ENCODE measurements around the gene TCF7L2. TPM values are rescaled to one million over a fixed set of nuclear protein-coding genes. Genes with fewer than 3 reads are reported as not detected.

TCF7L2 gene
- total and polyA plus RNA-seq, 2 donors (not counting 1 experiment from before 2014, with no cell fraction given) = 3.4 to 5.0 TPM

DNA sequence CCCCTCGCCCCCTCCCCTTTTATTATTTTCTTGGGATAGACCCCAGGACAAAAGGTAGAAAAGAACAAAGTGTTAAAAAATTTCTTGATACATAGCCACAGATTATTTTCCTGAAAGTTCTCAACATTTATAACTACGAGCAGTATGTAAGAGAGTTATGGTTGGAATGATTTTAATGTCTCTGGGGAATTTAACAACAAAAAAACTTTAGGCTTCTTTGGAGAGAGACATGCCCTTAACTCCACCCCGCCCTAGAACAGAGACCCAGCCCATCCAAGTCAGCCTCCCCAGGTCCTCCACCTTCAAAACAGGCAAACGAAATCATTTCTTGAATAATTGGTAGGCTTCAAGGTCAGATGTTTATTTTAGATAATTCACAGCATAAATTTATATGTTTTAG, 97.1 kb downstream of the TCF7L2 start:
- Histone ChIP-seq H3K4me1 (ENCODE audit: control insufficient read depth, extremely low read depth, insufficient read depth, low read length) (peaks cover 13% of the 10 kb centered on the region), H3K27ac (ENCODE audit: insufficient read depth, low read length) (no peak overlapping the region), H3K9me3 (ENCODE audit: control insufficient read depth, insufficient read depth, low read depth, low read length) (no peaks in the 10 kb centered on the region), H3K4me3 (replicated peaks in 1 of 4; ENCODE audit: control extremely low read depth in 1 of 4, insufficient read depth in 1 of 4, low read depth in 3 of 4, low read length in 4 of 4) (no peak overlapping the region), H3K27me3 (ENCODE audit: control insufficient read depth, insufficient read depth, low read length) (no peaks in the 10 kb centered on the region), H3K36me3 (ENCODE audit: control insufficient read depth, insufficient read depth, low read length) (no peaks in the 10 kb centered on the region), H3K4me2 (ENCODE audit: extremely low read depth, insufficient read depth, low read length) (no peak overlapping the region), H3K9ac (ENCODE audit: insufficient read depth, low read length) (no peak overlapping the region), H4K20me1 (ENCODE audit: control insufficient read depth, extremely low read depth, insufficient read depth, low read length) (no peaks in the 10 kb centered on the region), H3K79me2 (ENCODE audit: control insufficient read depth, insufficient read depth, low read length) (peaks cover 7% of the 10 kb centered on the region), H2AFZ (ENCODE audit: low read length) (no peak overlapping the region)
- no peak for DNase-seq (ENCODE audit: low read depth in 2 of 2)
- TF ChIP-seq CTCF (conservative IDR thresholded peaks at IDR 0.05 in 1 of 2, IDR thresholded peaks at IDR 0.05 in 1 of 2; ENCODE audit: low read depth in 1 of 2, low read length in 2 of 2) (no peak), EZH2 (IDR thresholded peaks at IDR 0.05; ENCODE audit: low read length, missing control alignments) (no peak)

DNA sequence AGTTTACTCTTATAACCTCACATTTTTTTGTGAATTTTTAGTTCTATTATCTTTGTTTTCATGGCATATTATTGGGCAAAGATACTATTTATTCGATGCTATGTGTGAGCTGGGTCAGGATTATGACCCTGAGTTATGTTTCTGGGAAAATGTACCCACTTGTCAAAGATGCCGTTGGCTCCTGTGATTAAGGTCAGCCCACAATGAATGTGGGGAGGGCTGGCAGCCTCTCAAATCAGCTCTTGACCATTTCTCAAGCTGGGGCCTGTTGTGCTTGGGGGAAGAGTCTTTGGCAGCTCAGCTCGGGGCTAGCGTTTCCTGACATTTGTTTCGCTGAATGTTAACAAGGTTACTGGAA, 97.5 kb downstream of the TCF7L2 start:
- Histone ChIP-seq H3K4me2 (ENCODE audit: extremely low read depth, insufficient read depth, low read length) (no peak overlapping the region), H4K20me1 (ENCODE audit: control insufficient read depth, extremely low read depth, insufficient read depth, low read length) (no peaks in the 10 kb centered on the region), H3K79me2 (ENCODE audit: control insufficient read depth, insufficient read depth, low read length) (peaks cover 7% of the 10 kb centered on the region), H3K9ac (ENCODE audit: insufficient read depth, low read length) (no peak overlapping the region), H3K4me3 (replicated peaks in 1 of 4; ENCODE audit: control extremely low read depth in 1 of 4, insufficient read depth in 1 of 4, low read depth in 3 of 4, low read length in 4 of 4) (no peak overlapping the region), H3K27me3 (ENCODE audit: control insufficient read depth, insufficient read depth, low read length) (no peaks in the 10 kb centered on the region), H2AFZ (ENCODE audit: low read length) (no peak overlapping the region), H3K9me3 (ENCODE audit: control insufficient read depth, insufficient read depth, low read depth, low read length) (no peaks in the 10 kb centered on the region), H3K36me3 (ENCODE audit: control insufficient read depth, insufficient read depth, low read length) (no peaks in the 10 kb centered on the region), H3K4me1 (ENCODE audit: control insufficient read depth, extremely low read depth, insufficient read depth, low read length) (peaks cover 14% of the 10 kb centered on the region), H3K27ac (ENCODE audit: insufficient read depth, low read length) (no peak overlapping the region)
- DNase-seq (ENCODE audit: low read depth in 2 of 2) = peak; percentile 81
- TF ChIP-seq CTCF (conservative IDR thresholded peaks at IDR 0.05 in 1 of 2, IDR thresholded peaks at IDR 0.05 in 1 of 2; ENCODE audit: low read depth in 1 of 2, low read length in 2 of 2) = no peak
- no peak for TF ChIP-seq EZH2 (IDR thresholded peaks at IDR 0.05; ENCODE audit: low read length, missing control alignments)

DNA sequence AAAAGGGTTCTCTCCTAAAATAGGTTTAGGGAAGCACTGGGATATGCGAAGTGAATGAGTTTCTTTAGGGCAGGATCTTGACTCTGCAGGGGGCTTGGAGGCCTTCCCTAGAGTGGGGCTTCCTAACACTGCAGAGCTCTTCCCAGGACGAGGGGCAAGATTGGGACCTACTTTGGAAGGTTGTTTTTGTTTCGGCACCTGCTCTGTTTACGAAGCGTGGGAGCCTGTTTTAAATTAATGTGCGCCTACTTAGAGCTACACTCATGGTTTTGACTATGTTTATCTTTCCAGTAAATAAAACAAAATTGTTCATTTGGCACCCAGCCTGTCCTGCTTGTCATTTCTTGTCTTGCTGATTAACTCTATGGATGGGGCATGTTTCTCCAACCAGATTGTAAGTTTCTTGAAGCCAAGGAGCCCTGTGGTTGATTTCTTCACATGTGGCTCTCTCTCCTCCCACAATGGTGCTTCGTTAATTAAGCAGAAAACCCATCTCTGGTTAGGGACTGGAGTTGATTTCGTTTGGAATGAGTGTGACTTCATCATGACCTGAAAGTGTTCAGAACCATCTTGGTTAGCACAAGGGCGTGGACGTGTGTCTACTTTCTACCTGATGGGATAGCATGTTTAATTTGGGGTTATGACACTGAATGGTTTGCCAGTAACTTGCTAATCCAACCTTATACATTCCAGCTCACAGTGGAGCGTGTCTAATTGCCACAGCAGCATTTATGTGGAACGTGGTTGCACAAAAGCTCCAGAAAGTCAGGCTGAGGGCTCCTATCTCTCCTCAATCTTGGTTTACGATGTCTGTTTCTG, 98.1 kb downstream of the TCF7L2 start:
- peak in 1 of 2 donors; percentile 74 for DNase-seq (ENCODE audit: low read depth in 2 of 2)
- no peak overlapping the region for H3K27ac ChIP-seq (ENCODE audit: insufficient read depth, low read length)
- H3K79me2 ChIP-seq (ENCODE audit: control insufficient read depth, insufficient read depth, low read length) = peaks cover 7% of the 10 kb centered on the region
- no peaks in the 10 kb centered on the region for H3K9me3 ChIP-seq (ENCODE audit: control insufficient read depth, insufficient read depth, low read depth, low read length)
- H3K9ac ChIP-seq (ENCODE audit: insufficient read depth, low read length) = no peak overlapping the region
- H2AFZ ChIP-seq (ENCODE audit: low read length) = no peak overlapping the region
- H3K27me3 ChIP-seq (ENCODE audit: control insufficient read depth, insufficient read depth, low read length) = no peaks in the 10 kb centered on the region
- peaks cover 14% of the 10 kb centered on the region for H3K4me1 ChIP-seq (ENCODE audit: control insufficient read depth, extremely low read depth, insufficient read depth, low read length)
- H3K4me3 ChIP-seq (replicated peaks in 1 of 4; ENCODE audit: control extremely low read depth in 1 of 4, insufficient read depth in 1 of 4, low read depth in 3 of 4, low read length in 4 of 4) = no peak overlapping the region
- H4K20me1 ChIP-seq (ENCODE audit: control insufficient read depth, extremely low read depth, insufficient read depth, low read length) = no peaks in the 10 kb centered on the region
- H3K4me2 ChIP-seq (ENCODE audit: extremely low read depth, insufficient read depth, low read length) = no peak overlapping the region
- TF ChIP-seq EZH2 (IDR thresholded peaks at IDR 0.05; ENCODE audit: low read length, missing control alignments) (no peak), CTCF (conservative IDR thresholded peaks at IDR 0.05 in 1 of 2, IDR thresholded peaks at IDR 0.05 in 1 of 2; ENCODE audit: low read depth in 1 of 2, low read length in 2 of 2) (no peak)
- no peaks in the 10 kb centered on the region for H3K36me3 ChIP-seq (ENCODE audit: control insufficient read depth, insufficient read depth, low read length)
